H1 (cell line): Measurements from ENCODE around the gene USP20. TPM values are rescaled to one million over a fixed set of nuclear protein-coding genes. Genes with fewer than 3 reads are reported as not detected.

ENCODE experiments used
- CTCF ChIA-PET: fragments of 300-600 bp; sonication (Branson Sonifier 250); formaldehyde crosslinking; loops from one replicate; lab custom pipeline; 2021; ENCODE audit not compliant: partially characterized antibody; lab: Charles Lee
- POLR2A ChIA-PET: fragments of 300-600 bp; sonication (Branson Sonifier 250); formaldehyde crosslinking; loops from one replicate; lab custom pipeline; 2021; ENCODE audit warnings: inconsistent platforms; ENCODE audit not compliant: partially characterized antibody; lab: Charles Lee
- DNase-seq, 2 experiments: peaks; one replicate each; pipeline versions ENCODE4 v3.0.0 to v3.0.0-alpha.2; 2010 to 2022; ENCODE audit warnings: low spot score in 2 of 2, low read depth in 1 of 2, mixed read lengths in 1 of 2
- FAIRE-seq: peaks from 2 replicates; lab custom pipeline; 2011; peaks lifted over from hg19 to GRCh38; lab: Jason Lieb, UNC
- H2AFZ ChIP-seq: 2 replicates; pipeline ENCODE4 v1.8.1; 2012; ENCODE audit warnings: low read length, inconsistent platforms
- H2AK5ac ChIP-seq: 2 replicates; pipeline ENCODE4 v1.6.1; 2013; ENCODE audit warnings: low read depth, low read length
- H2BK120ac ChIP-seq: replicated peaks from 2 replicates; pipeline ENCODE3; 2013; ENCODE audit warnings: low read depth, low read length, inconsistent platforms
- H2BK12ac ChIP-seq: 2 replicates; pipeline ENCODE4 v1.6.1; 2013; ENCODE audit warnings: low read depth, low read length
- H2BK15ac ChIP-seq: 2 replicates; pipeline ENCODE4 v1.6.1; 2013; ENCODE audit warnings: low read length
- H2BK20ac ChIP-seq: 2 replicates; pipeline ENCODE4 v1.6.1; 2013; ENCODE audit warnings: low read length
- H2BK5ac ChIP-seq: 2 replicates; pipeline ENCODE4 v1.6.1; 2013; ENCODE audit warnings: low read depth, low read length
- H3K14ac ChIP-seq: 2 replicates; pipeline ENCODE4 v1.6.1; 2013; ENCODE audit warnings: inconsistent platforms; ENCODE audit not compliant: insufficient read length
- H3K18ac ChIP-seq: 2 replicates; pipeline ENCODE4 v1.6.1; 2013; ENCODE audit warnings: low read length; ENCODE audit errors: extremely low read depth
- H3K23ac ChIP-seq: 2 replicates; pipeline ENCODE4 v1.6.1; 2013; ENCODE audit warnings: inconsistent platforms; ENCODE audit not compliant: insufficient read length
- H3K23me2 ChIP-seq: 2 replicates; pipeline ENCODE4 v1.6.1; 2013; ENCODE audit warnings: low read depth, low read length
- H3K27ac ChIP-seq: 2 replicates; pipeline ENCODE4 v1.6.1; 2011; ENCODE audit warnings: low read depth, low read length, inconsistent platforms
- H3K27me3 ChIP-seq, 4 experiments: replicated peaks in 1 of 4; 1 replicate in 1 of 4; 2 replicates in 3 of 4; pipeline versions ENCODE4 v1.6.1 to v1.8.1; 2011 to 2013; ENCODE audit warnings: low read length in 3 of 4, mild to moderate bottlenecking in 3 of 4, inconsistent platforms in 2 of 4, mixed read lengths in 2 of 4, moderate library complexity in 1 of 4; ENCODE audit not compliant: control insufficient read depth in 3 of 4, insufficient read depth in 3 of 4; ENCODE audit errors: extremely low read depth in 1 of 4
- H3K36me3 ChIP-seq, 4 experiments: 2 replicates each; pipeline versions ENCODE4 v1.6.1 to v1.8.1; 2011 to 2013; ENCODE audit warnings: mild to moderate bottlenecking in 4 of 4, low read length in 3 of 4, moderate library complexity in 2 of 4, control low read depth in 1 of 4, inconsistent platforms in 1 of 4; ENCODE audit not compliant: insufficient read depth in 4 of 4, control insufficient read depth in 2 of 4
- H3K4ac ChIP-seq: replicated peaks from 2 replicates; pipeline ENCODE3; 2013; ENCODE audit warnings: low read length, low read depth, mixed read lengths, inconsistent platforms; ENCODE audit not compliant: insufficient read length
- H3K4me1 ChIP-seq, 4 experiments: replicated peaks in 1 of 4; 1 replicate in 1 of 4; 2 replicates in 3 of 4; pipeline versions ENCODE4 v1.6.1 to v1.8.1; 2011 to 2013; ENCODE audit warnings: low read length in 3 of 4, inconsistent platforms in 2 of 4, mixed read lengths in 1 of 4; ENCODE audit not compliant: insufficient read depth in 4 of 4, control insufficient read depth in 3 of 4
- H3K4me2 ChIP-seq, 2 experiments: 2 replicates each; pipeline versions ENCODE4 v1.6.1 to v1.8.1; 2011 to 2013; ENCODE audit warnings: low read depth in 2 of 2, low read length in 2 of 2, control low read depth in 1 of 2, inconsistent platforms in 1 of 2, mild to moderate bottlenecking in 1 of 2; ENCODE audit not compliant: insufficient read depth in 1 of 2
- H3K4me3 ChIP-seq, 4 experiments: fragments of 200-600, 300-600 bp in 1 of 4; sonication (generic), shearing (Covaris generic), sonication (Bioruptor Twin) in 1 of 4; 2 replicates each; pipeline versions ENCODE4 v1.5.1 to v1.8.1; 2011 to 2016; ENCODE audit warnings: low read length in 4 of 4, low read depth in 3 of 4, control low read depth in 2 of 4, inconsistent platforms in 2 of 4, mild to moderate bottlenecking in 2 of 4, mixed read lengths in 1 of 4, moderate library complexity in 1 of 4; ENCODE audit not compliant: insufficient read depth in 2 of 4; ENCODE audit errors: extremely low read depth in 1 of 4
- H3K56ac ChIP-seq: replicated peaks from 2 replicates; pipeline ENCODE3; 2013; ENCODE audit warnings: low read depth, mild to moderate bottlenecking, mixed read lengths, low read length, inconsistent platforms; ENCODE audit not compliant: insufficient read length
- H3K79me1 ChIP-seq: 2 replicates; pipeline ENCODE4 v1.6.1; 2013; ENCODE audit warnings: low read depth, low read length, control low read depth
- H3K79me2 ChIP-seq, 2 experiments: 2 replicates each; pipeline versions ENCODE4 v1.6.1 to v1.8.1; 2012 to 2013; ENCODE audit warnings: low read length in 2 of 2, mild to moderate bottlenecking in 2 of 2, inconsistent platforms in 1 of 2; ENCODE audit not compliant: insufficient read depth in 2 of 2, control insufficient read depth in 1 of 2
- H3K9ac ChIP-seq, 4 experiments: replicated peaks in 1 of 4; 1 replicate in 1 of 4; 2 replicates in 3 of 4; pipeline versions ENCODE4 v1.6.1 to v1.8.1; 2011 to 2013; ENCODE audit warnings: low read depth in 3 of 4, low read length in 3 of 4, control low read depth in 2 of 4, mild to moderate bottlenecking in 2 of 4, moderate library complexity in 2 of 4, inconsistent platforms in 1 of 4; ENCODE audit errors: extremely low read depth in 1 of 4
- H3K9me3 ChIP-seq, 2 experiments: 2 replicates each; pipeline versions ENCODE4 v1.6.1 to v1.8.1; 2012 to 2013; ENCODE audit warnings: mild to moderate bottlenecking in 2 of 2, moderate library complexity in 2 of 2, control low read depth in 1 of 2, inconsistent platforms in 1 of 2, low read depth in 1 of 2, low read length in 1 of 2, mixed read lengths in 1 of 2; ENCODE audit not compliant: insufficient read depth in 2 of 2
- H4K20me1 ChIP-seq, 2 experiments: replicated peaks in 1 of 2; 2 replicates each; pipeline versions ENCODE3 to v1.8.1; 2011 to 2013; ENCODE audit warnings: inconsistent platforms in 2 of 2, low read length in 2 of 2, mild to moderate bottlenecking in 1 of 2; ENCODE audit not compliant: insufficient read depth in 2 of 2, control insufficient read depth in 1 of 2
- H4K5ac ChIP-seq: 2 replicates; pipeline ENCODE4 v1.6.1; 2013; ENCODE audit warnings: low read length, low read depth, mixed read lengths, inconsistent platforms; ENCODE audit not compliant: insufficient read length
- H4K8ac ChIP-seq: 2 replicates; pipeline ENCODE4 v1.8.0; 2013; ENCODE audit warnings: mild to moderate bottlenecking, moderate library complexity, low read length, inconsistent platforms; ENCODE audit not compliant: insufficient read depth; ENCODE audit errors: extremely low read depth
- H4K91ac ChIP-seq: replicated peaks from 2 replicates; pipeline ENCODE3; 2013; ENCODE audit warnings: low read length, mixed read lengths, inconsistent platforms; ENCODE audit not compliant: insufficient read length
- BRCA1 ChIP-seq: IDR thresholded peaks from 2 replicates; pipeline ENCODE4 v1.6.1; 2012; ENCODE audit warnings: low read depth, low read length, improper control_type of control experiment
- EP300 ChIP-seq, 2 experiments: IDR thresholded peaks; 1 replicate in 1 of 2; 2 replicates in 1 of 2; pipeline ENCODE4 v1.6.1; 2011 to 2012; ENCODE audit warnings: low read depth in 2 of 2, low read length in 2 of 2, mild to moderate bottlenecking in 2 of 2, borderline replicate concordance in 1 of 2, inconsistent platforms in 1 of 2, moderate library complexity in 1 of 2
- EZH2 ChIP-seq: fragments of 200-600 bp; sonication (generic); IDR thresholded peaks from 2 replicates; pipeline ENCODE4 v1.7.1; 2012; ENCODE audit warnings: low read depth, mild to moderate bottlenecking, moderate library complexity, low read length, inconsistent platforms; ENCODE audit not compliant: severe bottlenecking
- HDAC2 ChIP-seq, 2 experiments: fragments of 300-600 bp in 1 of 2; sonication (generic) in 1 of 2; IDR thresholded peaks; 2 replicates each; pipeline ENCODE4 v1.6.1; 2011 to 2012; ENCODE audit warnings: low read depth in 2 of 2, low read length in 2 of 2, mild to moderate bottlenecking in 2 of 2, moderate library complexity in 2 of 2, borderline replicate concordance in 1 of 2, inconsistent platforms in 1 of 2
- RFX5 ChIP-seq: IDR thresholded peaks from 2 replicates; pipeline ENCODE4 v1.6.1; 2011; ENCODE audit warnings: low read depth, low read length, improper control_type of control experiment, borderline replicate concordance
- SAP30 ChIP-seq: fragments of 300-600 bp; sonication (generic); IDR thresholded peaks from 2 replicates; pipeline ENCODE4 v1.7.1; 2012; ENCODE audit warnings: low read length, moderate library complexity, mild to moderate bottlenecking, inconsistent platforms; ENCODE audit not compliant: insufficient read depth, insufficient replicate concordance
- SP1 ChIP-seq: IDR thresholded peaks from 2 replicates; pipeline ENCODE4 v1.6.1; 2011; ENCODE audit warnings: low read depth, low read length
- TBP ChIP-seq: IDR thresholded peaks from 2 replicates; pipeline ENCODE4 v1.6.1; 2011; ENCODE audit warnings: low read depth, low read length, improper control_type of control experiment
- TEAD4 ChIP-seq: IDR thresholded peaks from 2 replicates; pipeline ENCODE4 v1.6.1; 2012; ENCODE audit warnings: low read depth, low read length, inconsistent platforms, mixed read lengths
- YY1 ChIP-seq: IDR thresholded peaks from 2 replicates; pipeline ENCODE4 v1.6.1; 2011; ENCODE audit warnings: low read depth, mild to moderate bottlenecking, low read length
- WGBS, 2 experiments: shearing (Covaris generic) in 1 of 2; methylation state at CpG; one replicate each; pipeline versions ENCODE4 v1.1.6 to v1.1.7; 2013 to 2015; ENCODE audit warnings: low lambda C conversion rate in 2 of 2, mixed read lengths in 2 of 2, inconsistent platforms in 1 of 2, low coverage in 1 of 2, missing lambda C conversion rate in 1 of 2; ENCODE audit not compliant: insufficient replicate concordance in 2 of 2, insufficient coverage in 1 of 2, insufficient read length in 1 of 2; ENCODE audit errors: extremely low coverage in 1 of 2, missing lambda C conversion rate in 1 of 2; 5-methylcytosine and 5-hydroxymethylcytosine counted together
- polyA plus RNA-seq, 7 experiments: library from polyadenylated mRNA; depleted of rRNA in 3 of 7; stranded (reverse) in 5 of 7; unstranded in 2 of 7; fragments of >200 nt in 5 of 7; fragments of 200-250 nt in 2 of 7; gene quantifications; 1 replicate in 5 of 7; 2 replicates in 1 of 7; 4 replicates in 1 of 7; pipeline versions ENCODE4 v1.2.1 to v1.2.3, GENCODE V29; 2011 to 2013; ENCODE audit warnings: missing spikeins in 2 of 7, mixed read lengths in 2 of 7
- total RNA-seq: library from RNA; stranded (reverse); fragmentation: NEBNext Ultra II Directional; extraction: Animal tissue kit (Norgen Biotek cat#: 25700); gene quantifications from 2 replicates; pipeline ENCODE4 v1.2.1, GENCODE V29; 2021

Gene USP20
- total and polyA plus RNA-seq, 2 of the 8 experiments (the other 6 are each of a cell fraction or from before 2014, with no cell fraction given), result 13.4 to 23.0 TPM

GRCh38 chr9:129836311-129837007, 1.2 kb downstream of the USP20 start:
- no peak for DNase-seq
- Histone ChIP-seq H3K79me2 (peaks cover 0 to 12% of the 10 kb centered on the region in 2 experiments; a peak in 2 of 4 replicates), H4K5ac (no peak overlapping the region), H3K36me3 (peaks cover 0 to 6% (median 4%) of the 10 kb centered on the region in 4 experiments; a peak in 6 of 8 replicates)
- TF ChIP-seq SP1 (no peak), YY1 (no peak), TEAD4 (no peak), RFX5 (no peak), BRCA1 (no peak), EP300 (IDR thresholded peaks at IDR 0.05; ENCODE audit: borderline replicate concordance in 1 of 2, low read depth in 2 of 2, low read length in 2 of 2) (no peak), SAP30 (no peak), TBP (no peak), EZH2 (no peak), HDAC2 (IDR thresholded peaks at IDR 0.05; ENCODE audit: borderline replicate concordance in 1 of 2, low read depth in 2 of 2, low read length in 2 of 2) (no peak)
- TF ChIP-seq, all 59 proteins: peak for 0
- no peak overlapping the region for H2BK20ac ChIP-seq
- H3K23me2 ChIP-seq, result peaks cover 6% of the 10 kb centered on the region
- ChIA-PET POLR2A (interaction anchor here (0.5 to 1.6 kb wide), 4 partner anchors 8 to 253 kb away, joined by 3 to 6 read pairs (median 4); no protein-coding TSS in a partner anchor), CTCF (interaction anchor here (0.9 kb wide), 1 partner anchor 23 kb away, joined by 3 read pairs; no protein-coding TSS in a partner anchor)
- no peak overlapping the region for H2BK12ac ChIP-seq
- no peak overlapping the region for H3K23ac ChIP-seq
- H3K27me3 ChIP-seq, result no peaks in the 10 kb centered on the region
- H3K27ac ChIP-seq, result no peak overlapping the region
- no peak overlapping the region for H3K14ac ChIP-seq
- no peak overlapping the region for H2BK15ac ChIP-seq
- H3K56ac ChIP-seq, result no peak overlapping the region
- peaks cover 0 to 3% of the 10 kb centered on the region in 2 experiments for H4K20me1 ChIP-seq
- peak overlapping the region; percentile 84 to 87 for H3K4me2 ChIP-seq
- H3K4me3 ChIP-seq, result peak overlapping the region; percentile 80 to 100 (median 99); a peak in 6 of 8 replicates
- no peak overlapping the region for H3K18ac ChIP-seq
- FAIRE-seq, result no peak
- no peak overlapping the region for H2BK120ac ChIP-seq
- H4K91ac ChIP-seq, result no peak overlapping the region
- no peak overlapping the region for H2BK5ac ChIP-seq
- H3K4ac ChIP-seq, result no peak overlapping the region
- H3K79me1 ChIP-seq, result peaks cover 6% of the 10 kb centered on the region
- peaks cover 5 to 16% (median 9%) of the 10 kb centered on the region in 4 experiments; a peak in 6 of 7 replicates for H3K4me1 ChIP-seq
- H4K8ac ChIP-seq, result no peak overlapping the region
- no peak overlapping the region for H2AFZ ChIP-seq
- no peak overlapping the region for H3K9ac ChIP-seq
- WGBS, 2 experiments, result 63% methylated on average over 16 of the region's 16 CpGs; no CpG with 5 or more reads in 1 of the 2 experiments
- H3K9me3 ChIP-seq, result no peaks in the 10 kb centered on the region
- H2AK5ac ChIP-seq, result no peak overlapping the region
